ENCODE data around the gene HS3ST5. TPM values are rescaled to one million over a fixed set of nuclear protein-coding genes. Genes with fewer than 3 reads are reported as not detected.

The HS3ST5 gene
- total RNA-seq, 1 experiment from 2014 or later: not detected

DNA sequence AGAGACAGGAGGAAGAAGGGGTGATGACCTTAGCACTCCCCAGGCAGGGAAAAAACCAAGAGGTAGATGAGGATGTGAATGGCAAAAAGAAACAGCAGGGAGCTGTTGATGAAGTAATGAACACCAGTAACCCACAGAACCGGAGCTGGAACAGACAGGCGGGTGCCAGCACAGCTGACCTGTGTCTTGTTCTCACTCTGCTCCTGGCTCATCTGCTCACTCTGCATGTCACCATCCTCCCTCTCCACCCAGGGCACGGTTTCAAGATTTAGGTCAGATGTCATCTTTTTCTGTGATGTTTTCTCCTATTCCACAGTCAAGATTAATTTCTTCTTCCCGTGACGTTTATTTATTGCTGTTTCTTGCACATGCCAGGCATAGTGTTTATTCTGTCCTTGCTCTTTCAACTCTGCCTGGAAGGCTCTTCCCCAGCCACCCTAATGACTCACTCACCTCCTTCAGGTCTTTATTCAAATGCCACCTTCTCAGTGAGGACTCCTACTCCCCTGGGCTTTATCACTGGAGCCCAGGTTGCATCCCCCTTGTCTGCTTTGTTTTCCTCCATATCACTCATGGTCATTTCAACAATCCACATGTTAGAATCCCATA is 207.4 kb downstream of the HS3ST5 start (continued):
- no peak for TF ChIP-seq CBX3 (IDR thresholded peaks at IDR 0.05; ENCODE audit: low read depth)
- TF ChIP-seq TCF7L2 (IDR thresholded peaks at IDR 0.05; ENCODE audit: borderline replicate concordance, extremely low read depth, insufficient read depth, insufficient read length): no peak
- TF ChIP-seq CEBPB (IDR thresholded peaks at IDR 0.05; ENCODE audit: low read depth): no peak

DNA sequence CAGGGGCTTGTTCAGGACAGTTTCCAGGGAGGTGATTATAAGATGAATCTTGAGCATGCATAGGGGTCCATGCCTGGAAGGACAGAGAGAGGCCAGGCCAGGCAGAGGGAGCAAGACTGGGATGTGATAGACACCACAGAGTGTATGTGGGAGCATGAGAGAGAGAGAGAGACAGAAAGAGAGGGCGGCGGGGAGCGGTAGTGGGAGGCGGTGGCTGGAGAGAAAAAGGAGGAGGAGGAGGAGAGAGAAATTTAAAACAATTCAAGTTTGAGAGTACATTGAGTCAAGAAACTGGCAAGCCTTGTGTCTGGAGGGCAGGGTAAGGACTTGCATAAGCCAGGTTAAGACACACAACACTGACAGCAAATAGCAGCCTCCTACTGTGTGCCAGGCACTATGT is 209.0 kb downstream of the HS3ST5 start:
- ATAC-seq (no peak), DNase-seq (ENCODE audit: low read depth, low spot score) (no peak)
- RAD21 ChIA-PET (ENCODE audit: low non-redundant PET in 1 of 2, low total read pairs in 2 of 2, uncharacterized antibody in 2 of 2, unreplicated experiment in 2 of 2): no interaction called here
- no peaks in the 10 kb centered on the region for H3K36me3 ChIP-seq (ENCODE audit: control insufficient read depth in 1 of 2, insufficient read depth in 2 of 2, low read length in 2 of 2)
- CTCF ChIA-PET: no interaction called here
- no peaks in the 10 kb centered on the region for H3K79me2 ChIP-seq (ENCODE audit: insufficient read depth, low read length)
- H3K4me1 ChIP-seq (ENCODE audit: control insufficient read depth in 1 of 2, insufficient read depth in 2 of 2, low read length in 2 of 2): no peaks in the 10 kb centered on the region
- intact Hi-C loops (cut with micrococcal nuclease): no loop called here
- no peaks in the 10 kb centered on the region for H4K20me1 ChIP-seq (ENCODE audit: insufficient read depth)
- H3K27me3 ChIP-seq (ENCODE audit: insufficient read depth, low read length): peaks cover 22% of the 10 kb centered on the region; the same call in 1 of the 2 replicates
- no peaks in the 10 kb centered on the region for H3K9me2 ChIP-seq (ENCODE audit: insufficient read depth)
- H3K4me3 ChIP-seq (replicated peaks in 1 of 2; ENCODE audit: low read depth in 1 of 2, low read length in 2 of 2): no peak overlapping the region
- no peak overlapping the region for H2AFZ ChIP-seq (ENCODE audit: low read depth, low read length, poor library complexity, severe bottlenecking)
- no peak overlapping the region for H3K4me2 ChIP-seq (ENCODE audit: low read length)
- H3K27ac ChIP-seq (ENCODE audit: low read depth, low read length): no peak overlapping the region
- H3K9me3 ChIP-seq (ENCODE audit: control insufficient read depth in 1 of 2, insufficient read depth in 1 of 2, low read depth in 1 of 2, low read length in 2 of 2): no peaks in the 10 kb centered on the region
- POLR2A ChIA-PET: no interaction called here
- no peak overlapping the region for H3K9ac ChIP-seq (ENCODE audit: low read length)
- no TSS peak for BruUV-seq (replicated peaks)
- no peak for TF ChIP-seq ELF1 (IDR thresholded peaks at IDR 0.05; ENCODE audit: borderline replicate concordance, low read depth)
- TF ChIP-seq CEBPB (IDR thresholded peaks at IDR 0.05; ENCODE audit: low read depth): no peak
- TF ChIP-seq RAD21 (IDR thresholded peaks at IDR 0.05; ENCODE audit: low read depth): no peak
- TF ChIP-seq, protein P1, sequence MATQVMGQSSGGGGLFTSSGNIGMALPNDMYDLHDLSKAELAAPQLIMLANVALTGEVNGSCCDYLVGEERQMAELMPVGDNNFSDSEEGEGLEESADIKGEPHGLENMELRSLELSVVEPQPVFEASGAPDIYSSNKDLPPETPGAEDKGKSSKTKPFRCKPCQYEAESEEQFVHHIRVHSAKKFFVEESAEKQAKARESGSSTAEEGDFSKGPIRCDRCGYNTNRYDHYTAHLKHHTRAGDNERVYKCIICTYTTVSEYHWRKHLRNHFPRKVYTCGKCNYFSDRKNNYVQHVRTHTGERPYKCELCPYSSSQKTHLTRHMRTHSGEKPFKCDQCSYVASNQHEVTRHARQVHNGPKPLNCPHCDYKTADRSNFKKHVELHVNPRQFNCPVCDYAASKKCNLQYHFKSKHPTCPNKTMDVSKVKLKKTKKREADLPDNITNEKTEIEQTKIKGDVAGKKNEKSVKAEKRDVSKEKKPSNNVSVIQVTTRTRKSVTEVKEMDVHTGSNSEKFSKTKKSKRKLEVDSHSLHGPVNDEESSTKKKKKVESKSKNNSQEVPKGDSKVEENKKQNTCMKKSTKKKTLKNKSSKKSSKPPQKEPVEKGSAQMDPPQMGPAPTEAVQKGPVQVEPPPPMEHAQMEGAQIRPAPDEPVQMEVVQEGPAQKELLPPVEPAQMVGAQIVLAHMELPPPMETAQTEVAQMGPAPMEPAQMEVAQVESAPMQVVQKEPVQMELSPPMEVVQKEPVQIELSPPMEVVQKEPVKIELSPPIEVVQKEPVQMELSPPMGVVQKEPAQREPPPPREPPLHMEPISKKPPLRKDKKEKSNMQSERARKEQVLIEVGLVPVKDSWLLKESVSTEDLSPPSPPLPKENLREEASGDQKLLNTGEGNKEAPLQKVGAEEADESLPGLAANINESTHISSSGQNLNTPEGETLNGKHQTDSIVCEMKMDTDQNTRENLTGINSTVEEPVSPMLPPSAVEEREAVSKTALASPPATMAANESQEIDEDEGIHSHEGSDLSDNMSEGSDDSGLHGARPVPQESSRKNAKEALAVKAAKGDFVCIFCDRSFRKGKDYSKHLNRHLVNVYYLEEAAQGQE (IDR thresholded peaks at IDR 0.05; ENCODE audit: low read depth): no peak
- TF ChIP-seq EZH2 (IDR thresholded peaks at IDR 0.05): no peak
- TF ChIP-seq YY1 (IDR thresholded peaks at IDR 0.05; ENCODE audit: extremely low read depth, insufficient replicate concordance, low read depth, low read length): no peak
- no peak for TF ChIP-seq POLR2AphosphoS5 (IDR thresholded peaks at IDR 0.05; ENCODE audit: low read depth, low read length)
- no peak for TF ChIP-seq ZNF274 (IDR thresholded peaks at IDR 0.05; ENCODE audit: low read depth, low read length)
- TF ChIP-seq, protein P2, sequence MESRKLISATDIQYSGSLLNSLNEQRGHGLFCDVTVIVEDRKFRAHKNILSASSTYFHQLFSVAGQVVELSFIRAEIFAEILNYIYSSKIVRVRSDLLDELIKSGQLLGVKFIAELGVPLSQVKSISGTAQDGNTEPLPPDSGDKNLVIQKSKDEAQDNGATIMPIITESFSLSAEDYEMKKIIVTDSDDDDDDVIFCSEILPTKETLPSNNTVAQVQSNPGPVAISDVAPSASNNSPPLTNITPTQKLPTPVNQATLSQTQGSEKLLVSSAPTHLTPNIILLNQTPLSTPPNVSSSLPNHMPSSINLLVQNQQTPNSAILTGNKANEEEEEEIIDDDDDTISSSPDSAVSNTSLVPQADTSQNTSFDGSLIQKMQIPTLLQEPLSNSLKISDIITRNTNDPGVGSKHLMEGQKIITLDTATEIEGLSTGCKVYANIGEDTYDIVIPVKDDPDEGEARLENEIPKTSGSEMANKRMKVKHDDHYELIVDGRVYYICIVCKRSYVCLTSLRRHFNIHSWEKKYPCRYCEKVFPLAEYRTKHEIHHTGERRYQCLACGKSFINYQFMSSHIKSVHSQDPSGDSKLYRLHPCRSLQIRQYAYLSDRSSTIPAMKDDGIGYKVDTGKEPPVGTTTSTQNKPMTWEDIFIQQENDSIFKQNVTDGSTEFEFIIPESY (IDR thresholded peaks at IDR 0.05; ENCODE audit: extremely low read depth, insufficient replicate concordance, low read length): no peak
- no peak for TF ChIP-seq CTCF (IDR thresholded peaks at IDR 0.05 in 2 of 3, conservative IDR thresholded peaks at IDR 0.05 in 1 of 3; ENCODE audit: borderline replicate concordance in 1 of 3, insufficient read depth in 1 of 3, low read depth in 2 of 3, low read length in 2 of 3)
- TF ChIP-seq JUND (IDR thresholded peaks at IDR 0.05): no peak
- TF ChIP-seq ZFX (IDR thresholded peaks at IDR 0.05): no peak
- TF ChIP-seq, protein P3, sequence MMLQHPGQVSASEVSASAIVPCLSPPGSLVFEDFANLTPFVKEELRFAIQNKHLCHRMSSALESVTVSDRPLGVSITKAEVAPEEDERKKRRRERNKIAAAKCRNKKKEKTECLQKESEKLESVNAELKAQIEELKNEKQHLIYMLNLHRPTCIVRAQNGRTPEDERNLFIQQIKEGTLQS (IDR thresholded peaks at IDR 0.05): no peak
- no peak for TF ChIP-seq TCF7L2 (IDR thresholded peaks at IDR 0.05; ENCODE audit: borderline replicate concordance, extremely low read depth, insufficient read depth, insufficient read length)
- no peak for TF ChIP-seq SIN3A (IDR thresholded peaks at IDR 0.05; ENCODE audit: low read depth)
- no peak for TF ChIP-seq FOSL1 (IDR thresholded peaks at IDR 0.05; ENCODE audit: low read depth)
- TF ChIP-seq MAX (IDR thresholded peaks at IDR 0.05): no peak

All from HCT116 (cell line).